ENCODE data around the gene PLD4.
"Not testable (repeated sequence)": the region's sequence is repeated elsewhere in the genome, so short reads cannot be mapped to it uniquely, and the experiment has no call there.

PLD4 gene

DNA sequence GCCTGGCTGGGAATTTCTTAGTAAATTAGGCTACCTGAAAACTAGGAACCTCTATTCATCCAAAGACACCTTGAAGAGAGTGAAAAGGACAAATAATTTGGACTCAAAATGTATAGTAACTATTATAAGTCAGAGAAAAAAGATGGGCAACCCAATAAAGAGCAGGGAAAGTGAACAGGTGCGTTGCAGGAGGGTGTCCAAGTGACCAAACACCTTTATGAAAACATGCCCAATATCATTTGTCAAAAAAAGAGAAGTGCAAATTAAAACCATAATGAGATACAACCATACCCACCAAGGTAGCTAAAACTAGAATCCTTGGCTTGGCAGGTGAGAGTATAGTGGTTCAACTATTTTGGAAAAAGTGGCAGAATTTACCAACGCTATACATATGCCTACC, 24.9 kb upstream of the PLD4 start:
- POLR2A ChIA-PET: no interaction called here
- DNase-seq (ENCODE audit: extremely low spot score): no peak
- CTCF ChIA-PET: interaction anchor here (0.9 to 1.2 kb wide), 2 partner anchors 9 to 16 kb away, joined by 3 to 5 read pairs; no protein-coding TSS in a partner anchor
- TF ChIP-seq HDGF (IDR thresholded peaks at IDR 0.05; ENCODE audit: borderline replicate concordance): no peak
- TF ChIP-seq SUZ12 (IDR thresholded peaks at IDR 0.05): no peak
- TF ChIP-seq ELF4 (IDR thresholded peaks at IDR 0.05): no peak
- TF ChIP-seq ARNT (IDR thresholded peaks at IDR 0.05): no peak
- TF ChIP-seq FOXA1 (IDR thresholded peaks at IDR 0.05): no peak

DNA sequence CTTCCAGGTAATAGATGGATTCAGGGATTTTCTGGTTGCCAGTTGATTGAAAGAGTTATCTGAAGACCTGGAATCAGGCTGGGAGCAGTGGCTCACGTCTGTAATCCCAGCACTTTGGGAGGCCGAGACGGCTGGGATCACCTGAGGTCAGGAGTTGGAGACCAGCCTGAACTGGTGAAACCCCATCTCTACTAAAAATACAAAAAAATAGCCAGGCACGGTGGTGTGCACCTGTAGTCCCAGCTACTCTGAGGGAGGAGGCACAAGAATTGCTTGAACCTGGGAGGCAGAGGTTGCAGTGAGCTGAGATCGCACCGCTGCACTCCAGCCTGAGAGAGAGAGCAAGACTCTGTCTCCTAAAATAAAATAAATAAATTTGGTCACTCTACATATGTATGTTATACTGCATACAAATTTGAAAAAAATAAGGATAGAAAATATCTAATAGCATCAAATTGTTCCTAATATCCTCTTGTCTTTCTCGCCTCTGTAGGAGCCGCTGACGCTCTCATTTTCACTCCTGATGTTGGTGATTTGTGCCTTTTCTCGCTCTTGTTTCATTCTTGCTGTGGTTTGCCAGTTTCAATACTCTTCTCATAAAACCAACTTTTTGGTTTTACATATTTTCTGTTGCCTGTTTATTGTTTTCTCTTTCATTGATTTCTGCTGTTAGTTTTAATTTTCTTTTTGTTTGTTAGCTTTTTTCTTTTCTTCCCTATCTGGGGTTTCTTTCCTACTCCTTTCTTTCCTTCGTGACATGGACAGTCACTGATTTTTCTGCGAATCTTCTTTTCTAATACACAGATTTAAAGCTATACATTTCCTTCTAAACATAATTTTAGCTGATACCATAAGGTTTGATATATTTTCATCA, 23.8 kb upstream of the PLD4 start:
- ChIA-PET POLR2A (no interaction called here), CTCF (interaction anchor here (0.9 to 1.0 kb wide), 2 partner anchors 11 to 15 kb away, joined by 5 read pairs; no protein-coding TSS in a partner anchor)
- no peak for DNase-seq (ENCODE audit: extremely low spot score)
- TF ChIP-seq CTBP1 (IDR thresholded peaks at IDR 0.05; ENCODE audit: borderline replicate concordance) (no peak), FOXK2 (IDR thresholded peaks at IDR 0.05) (no peak), ELF4 (IDR thresholded peaks at IDR 0.05) (no peak), SP1 (IDR thresholded peaks at IDR 0.05) (no peak), BHLHE40 (IDR thresholded peaks at IDR 0.05; ENCODE audit: borderline replicate concordance) (no peak), ZNF384 (IDR thresholded peaks at IDR 0.05) (no peak)

DNA sequence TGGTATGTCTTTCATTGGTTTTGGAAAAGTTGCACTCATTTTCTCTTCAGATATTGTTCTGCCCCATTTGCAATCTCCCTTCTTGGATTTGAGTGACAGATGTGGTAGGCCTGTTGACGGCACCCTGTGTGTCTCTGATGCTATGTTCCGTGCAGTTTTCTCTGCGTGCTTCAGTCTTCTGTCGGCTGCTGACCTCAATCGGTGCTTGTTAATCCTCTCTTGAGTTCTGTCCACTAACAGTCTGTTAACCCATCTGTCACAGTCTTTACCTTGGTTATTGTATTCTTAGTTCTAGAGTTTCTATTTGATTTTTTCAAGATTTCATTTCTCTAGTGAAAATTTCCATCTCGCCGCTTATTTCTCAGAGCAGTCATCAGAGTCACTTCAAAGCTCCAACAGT, 20.7 kb upstream of the PLD4 start:
- no peak for TF ChIP-seq FOXK2 (IDR thresholded peaks at IDR 0.05)
- TF ChIP-seq HDGF (IDR thresholded peaks at IDR 0.05; ENCODE audit: borderline replicate concordance): no peak
- TF ChIP-seq FOXM1 (IDR thresholded peaks at IDR 0.05; ENCODE audit: borderline replicate concordance): no peak
- DNase-seq (ENCODE audit: extremely low spot score): no peak
- ChIA-PET CTCF (no interaction called here), POLR2A (no interaction called here)

DNA sequence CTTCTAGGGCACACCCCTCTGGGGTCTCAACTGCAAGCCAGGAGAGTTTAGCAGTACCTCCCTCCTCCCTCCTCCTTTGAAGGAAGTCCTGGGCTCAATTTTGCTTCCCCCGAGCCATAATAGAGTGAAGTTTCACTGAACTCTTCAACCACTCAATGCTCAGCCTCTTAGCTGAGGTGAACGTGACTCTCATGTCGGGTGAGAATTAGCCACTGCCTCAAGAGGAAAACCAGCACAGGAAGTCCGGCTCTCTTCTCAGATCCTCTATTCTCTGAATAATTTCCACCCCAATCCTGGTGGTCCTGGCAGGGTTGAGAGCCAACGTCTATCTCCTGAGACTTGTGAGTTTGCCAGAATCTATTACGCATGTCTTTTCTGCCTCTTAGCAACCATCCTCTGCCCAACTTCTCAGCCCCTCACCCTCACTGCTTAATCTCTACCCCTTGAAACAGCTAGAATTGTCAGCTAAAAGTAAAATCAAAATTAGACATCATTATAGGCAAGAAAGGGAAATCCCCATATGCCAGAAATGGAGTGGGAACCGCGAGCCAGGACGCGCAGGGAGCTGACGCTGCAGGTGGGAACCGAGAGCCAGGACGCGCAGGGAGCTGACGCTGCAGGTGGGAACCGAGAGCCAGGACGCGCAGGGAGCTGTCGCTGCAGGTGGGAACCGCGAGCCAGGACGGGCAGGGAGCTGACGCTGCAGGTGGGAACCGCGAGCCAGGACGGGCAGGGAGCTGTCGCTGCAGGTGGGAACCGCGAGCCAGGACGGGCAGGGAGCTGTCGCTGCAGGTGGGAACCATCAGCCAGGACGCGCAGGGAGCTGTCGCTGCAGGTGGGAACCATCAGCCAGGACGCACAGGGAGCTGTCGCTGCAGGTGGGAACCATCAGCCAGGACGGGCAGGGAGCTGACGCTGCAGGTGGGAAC, 19.8 kb upstream of the PLD4 start:
- CTCF ChIA-PET: interaction anchor here (0.7 kb wide), 1 partner anchor 35 kb away, joined by 4 read pairs; no protein-coding TSS in a partner anchor
- POLR2A ChIA-PET; DNase-seq (ENCODE audit: extremely low spot score): not testable (repeated sequence)

DNA sequence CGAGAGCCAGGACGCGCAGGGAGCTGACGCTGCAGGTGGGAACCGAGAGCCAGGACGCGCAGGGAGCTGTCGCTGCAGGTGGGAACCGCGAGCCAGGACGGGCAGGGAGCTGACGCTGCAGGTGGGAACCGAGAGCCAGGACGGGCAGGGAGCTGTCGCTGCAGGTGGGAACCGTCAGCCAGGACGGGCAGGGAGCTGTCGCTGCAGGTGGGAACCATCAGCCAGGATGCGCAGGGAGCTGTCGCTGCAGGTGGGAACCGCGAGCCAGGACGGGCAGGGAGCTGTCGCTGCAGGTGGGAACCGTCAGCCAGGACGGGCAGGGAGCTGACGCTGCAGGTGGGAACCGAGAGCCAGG, 19.1 kb upstream of the PLD4 start:
- POLR2A ChIA-PET; DNase-seq (ENCODE audit: extremely low spot score): not testable (repeated sequence)
- CTCF ChIA-PET: interaction anchor here (0.7 kb wide), 1 partner anchor 35 kb away, joined by 4 read pairs; no protein-coding TSS in a partner anchor

DNA sequence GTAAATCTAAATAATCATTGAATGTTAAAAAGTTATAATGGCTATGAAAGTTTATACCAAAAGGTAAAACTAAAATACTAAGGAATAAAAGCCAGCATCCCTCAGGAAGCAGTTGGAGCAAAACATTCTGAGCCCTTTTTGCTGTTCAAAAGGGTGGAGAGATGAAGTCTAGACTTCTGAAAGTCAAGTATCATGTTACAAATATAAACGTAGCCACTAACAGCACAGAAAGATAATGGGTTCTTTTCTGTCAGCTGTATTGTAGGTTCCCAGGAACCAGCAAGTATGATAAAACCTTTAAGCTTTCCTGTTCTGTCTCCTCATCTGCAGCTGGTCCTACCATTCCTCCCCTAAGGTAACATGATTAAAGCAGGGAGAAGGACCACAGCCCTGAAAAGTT, 16.4 kb upstream of the PLD4 start:
- ChIA-PET POLR2A (interaction anchor here (1.1 kb wide), 1 partner anchor 42 kb away, joined by 3 read pairs; no protein-coding TSS in a partner anchor), CTCF (interaction anchor here (0.9 kb wide), 1 partner anchor 9 kb away, joined by 3 read pairs; no protein-coding TSS in a partner anchor)
- TF ChIP-seq CTBP1 (IDR thresholded peaks at IDR 0.05; ENCODE audit: borderline replicate concordance): no peak
- no peak for TF ChIP-seq FOXA1 (IDR thresholded peaks at IDR 0.05)
- TF ChIP-seq TARDBP (IDR thresholded peaks at IDR 0.05): no peak
- TF ChIP-seq SP1 (IDR thresholded peaks at IDR 0.05): no peak
- no peak for TF ChIP-seq HDGF (IDR thresholded peaks at IDR 0.05; ENCODE audit: borderline replicate concordance)
- no peak for TF ChIP-seq LEF1 (IDR thresholded peaks at IDR 0.05; ENCODE audit: borderline replicate concordance)
- TF ChIP-seq FOXK2 (IDR thresholded peaks at IDR 0.05): no peak
- no peak for TF ChIP-seq NFRKB (IDR thresholded peaks at IDR 0.05)
- TF ChIP-seq ARNT (IDR thresholded peaks at IDR 0.05): no peak
- no peak for TF ChIP-seq ZNF384 (IDR thresholded peaks at IDR 0.05)
- no peak for TF ChIP-seq BHLHE40 (IDR thresholded peaks at IDR 0.05; ENCODE audit: borderline replicate concordance)
- TF ChIP-seq L3MBTL2 (conservative IDR thresholded peaks at IDR 0.05): no peak
- no peak for TF ChIP-seq FOXM1 (IDR thresholded peaks at IDR 0.05; ENCODE audit: borderline replicate concordance)
- TF ChIP-seq, protein P1, sequence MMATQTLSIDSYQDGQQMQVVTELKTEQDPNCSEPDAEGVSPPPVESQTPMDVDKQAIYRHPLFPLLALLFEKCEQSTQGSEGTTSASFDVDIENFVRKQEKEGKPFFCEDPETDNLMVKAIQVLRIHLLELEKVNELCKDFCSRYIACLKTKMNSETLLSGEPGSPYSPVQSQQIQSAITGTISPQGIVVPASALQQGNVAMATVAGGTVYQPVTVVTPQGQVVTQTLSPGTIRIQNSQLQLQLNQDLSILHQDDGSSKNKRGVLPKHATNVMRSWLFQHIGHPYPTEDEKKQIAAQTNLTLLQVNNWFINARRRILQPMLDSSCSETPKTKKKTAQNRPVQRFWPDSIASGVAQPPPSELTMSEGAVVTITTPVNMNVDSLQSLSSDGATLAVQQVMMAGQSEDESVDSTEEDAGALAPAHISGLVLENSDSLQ (IDR thresholded peaks at IDR 0.05): no peak
- TF ChIP-seq ELF4 (IDR thresholded peaks at IDR 0.05): no peak
- TF ChIP-seq SUZ12 (IDR thresholded peaks at IDR 0.05): no peak
- DNase-seq (ENCODE audit: extremely low spot score): no peak

DNA sequence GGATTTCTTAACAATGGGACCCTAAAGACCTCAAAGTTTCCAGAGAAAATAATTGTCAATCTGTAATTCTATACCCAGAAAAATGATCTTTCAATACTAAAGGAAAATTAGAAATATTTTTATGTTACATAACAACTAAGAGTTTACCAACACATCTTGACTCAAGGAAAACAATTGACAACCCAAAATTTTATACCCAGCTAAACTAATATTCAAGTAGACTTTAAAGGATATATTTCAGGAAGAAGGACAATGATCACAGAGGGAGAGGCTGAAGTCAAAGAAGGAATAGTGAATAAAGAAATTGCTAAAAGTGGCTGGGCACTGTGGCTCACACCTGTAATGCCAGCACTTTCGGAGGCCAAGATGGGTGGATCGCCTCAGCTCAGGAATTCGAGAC, 12.6 kb upstream of the PLD4 start:
- POLR2A ChIA-PET: no interaction called here
- TF ChIP-seq CTBP1 (IDR thresholded peaks at IDR 0.05; ENCODE audit: borderline replicate concordance): no peak
- no peak for TF ChIP-seq ZNF384 (IDR thresholded peaks at IDR 0.05)
- no peak for TF ChIP-seq ARNT (IDR thresholded peaks at IDR 0.05)
- TF ChIP-seq, protein P1 (IDR thresholded peaks at IDR 0.05): no peak
- TF ChIP-seq BHLHE40 (IDR thresholded peaks at IDR 0.05; ENCODE audit: borderline replicate concordance): no peak
- no peak for TF ChIP-seq SUZ12 (IDR thresholded peaks at IDR 0.05)
- no peak for TF ChIP-seq FOXK2 (IDR thresholded peaks at IDR 0.05)
- no peak for TF ChIP-seq SP1 (IDR thresholded peaks at IDR 0.05)
- no peak for TF ChIP-seq ELF4 (IDR thresholded peaks at IDR 0.05)
- no peak for TF ChIP-seq HDGF (IDR thresholded peaks at IDR 0.05; ENCODE audit: borderline replicate concordance)
- no peak for TF ChIP-seq L3MBTL2 (conservative IDR thresholded peaks at IDR 0.05)
- TF ChIP-seq NFRKB (IDR thresholded peaks at IDR 0.05): no peak
- no peak for TF ChIP-seq LEF1 (IDR thresholded peaks at IDR 0.05; ENCODE audit: borderline replicate concordance)
- TF ChIP-seq FOXA1 (IDR thresholded peaks at IDR 0.05): no peak
- TF ChIP-seq TARDBP (IDR thresholded peaks at IDR 0.05): no peak
- CTCF ChIA-PET: interaction anchor here (1.3 kb wide), 1 partner anchor 11 kb away, joined by 5 read pairs; no protein-coding TSS in a partner anchor
- DNase-seq (ENCODE audit: extremely low spot score): no peak
